Fibroblast of skin of left quadriceps (primary cell): ENCODE results near the gene FAN1.

ENCODE experiments used
- DNase-seq, 2 experiments: peaks; one replicate each; pipeline ENCODE4 v3.0.0-alpha.2; 2013; ENCODE audit warnings: low read depth in 2 of 2

The FAN1 gene

GRCh38 chr15:30956216-30957124, 52.8 kb downstream of the FAN1 start:
- DNase-seq = no peak

GRCh38 chr15:30958219-30958618, 54.5 kb downstream of the FAN1 start:
- no peak for DNase-seq

GRCh38 chr15:30962079-30962478, 58.4 kb downstream of the FAN1 start:
- no peak for DNase-seq

- DNase-seq = no peak
These were observed 58.9 kb downstream of the FAN1 start for GRCh38 chr15:30962659-30963058.

GRCh38 chr15:30963681-30964080, 60.0 kb downstream of the FAN1 start:
- no peak for DNase-seq

GRCh38 chr15:30969724-30970123, 66.0 kb downstream of the FAN1 start:
- no peak for DNase-seq

- DNase-seq = no peak
These were observed 69.7 kb downstream of the FAN1 start for GRCh38 chr15:30973379-30973778.

GRCh38 chr15:30974112-30974511, 70.4 kb downstream of the FAN1 start:
- no peak for DNase-seq

- DNase-seq = no peak
These were observed 74.6 kb downstream of the FAN1 start for GRCh38 chr15:30978328-30978727.

GRCh38 chr15:30979457-30979856, 75.7 kb downstream of the FAN1 start:
- no peak for DNase-seq

GRCh38 chr15:30984118-30984517, 80.4 kb downstream of the FAN1 start:
- DNase-seq = no peak

- DNase-seq = no peak
These were observed 80.8 kb downstream of the FAN1 start for GRCh38 chr15:30984542-30984941.

- DNase-seq = no peak
These were observed 81.4 kb downstream of the FAN1 start for GRCh38 chr15:30985081-30985531.

- DNase-seq = no peak
These were observed 86.3 kb downstream of the FAN1 start for GRCh38 chr15:30990036-30990435.

GRCh38 chr15:30990446-30991254, 86.9 kb downstream of the FAN1 start:
- no peak for DNase-seq

GRCh38 chr15:30991255-30992235, 87.8 kb downstream of the FAN1 start, which contains the start of gene MTMR10:
MTMR10 (minus strand) TSS chr15:30991628; CDS start chr15:30991506, 122 bp downstream.
- DNase-seq = peak; percentile 42 to 44

- no peak for DNase-seq
These were observed 88.6 kb downstream of the FAN1 start for GRCh38 chr15:30992249-30992864.
